CD14-positive monocyte (primary cell): ENCODE results near the gene MYZAP. TPM values are rescaled to one million over a fixed set of nuclear protein-coding genes. Genes with fewer than 3 reads are reported as not detected.

Source experiments
- DNase-seq, 3 donors: peaks; one replicate each; pipeline ENCODE4 v3.0.0-alpha.2; 2011 to 2022
- H2AFZ ChIP-seq: 2 replicates; pipeline ENCODE4 v1.6.0; 2012; ENCODE audit warnings: mild to moderate bottlenecking, low read depth, low read length, inconsistent platforms; ENCODE audit not compliant: insufficient read depth, poor library complexity, severe bottlenecking
- H3K27ac ChIP-seq, 2 donors: 1 replicate in 1 of 2; 2 replicates in 1 of 2; pipeline ENCODE4 v1.5.1; 2012 to 2013; ENCODE audit warnings: low read length in 2 of 2, control low read depth in 1 of 2, inconsistent platforms in 1 of 2, low read depth in 1 of 2, mild to moderate bottlenecking in 1 of 2
- H3K27me3 ChIP-seq, 2 donors: one replicate each; pipeline versions ENCODE4 v1.6.0 to v1.6.1; 2011 to 2013; ENCODE audit warnings: low read length in 2 of 2; ENCODE audit not compliant: control insufficient read depth in 2 of 2, insufficient read depth in 2 of 2
- H3K36me3 ChIP-seq, 2 donors: replicated peaks in 1 of 2; 1 replicate in 1 of 2; 2 replicates in 1 of 2; pipeline versions ENCODE4 v1.5.1 to v1.6.1; 2012 to 2013; ENCODE audit warnings: low read length in 2 of 2, control low read depth in 1 of 2, inconsistent platforms in 1 of 2, mild to moderate bottlenecking in 1 of 2; ENCODE audit not compliant: insufficient read depth in 2 of 2, control insufficient read depth in 1 of 2
- H3K4me1 ChIP-seq, 2 donors: 1 replicate in 1 of 2; 2 replicates in 1 of 2; pipeline versions ENCODE4 v1.5.1 to v1.6.1; 2012 to 2013; ENCODE audit warnings: low read length in 2 of 2, control low read depth in 1 of 2, inconsistent platforms in 1 of 2, mild to moderate bottlenecking in 1 of 2, moderate library complexity in 1 of 2; ENCODE audit not compliant: insufficient read depth in 2 of 2, control insufficient read depth in 1 of 2
- H3K4me2 ChIP-seq: replicated peaks from 2 replicates; pipeline ENCODE3; 2012; ENCODE audit warnings: low read length, moderate library complexity, mild to moderate bottlenecking; ENCODE audit not compliant: poor library complexity, severe bottlenecking; ENCODE audit errors: extremely low read depth
- H3K4me3 ChIP-seq, 3 experiments: fragments of 200-600 bp in 1 of 3; sonication (generic) in 1 of 3; replicated peaks in 1 of 3; 1 replicate in 2 of 3; 2 replicates in 1 of 3; pipeline ENCODE4 v1.5.1; 2011 to 2013; ENCODE audit warnings: low read length in 3 of 3, mild to moderate bottlenecking in 3 of 3, control low read depth in 2 of 3, low read depth in 2 of 3, inconsistent platforms in 1 of 3, moderate library complexity in 1 of 3
- H3K79me2 ChIP-seq: 2 replicates; pipeline ENCODE4 v1.6.0; 2012; ENCODE audit warnings: mild to moderate bottlenecking, control low read depth, inconsistent platforms, low read length, moderate library complexity; ENCODE audit not compliant: insufficient read depth
- H3K9ac ChIP-seq: 2 replicates; pipeline ENCODE4 v1.6.0; 2017; ENCODE audit warnings: low read length, mild to moderate bottlenecking; ENCODE audit not compliant: insufficient read depth, poor library complexity, severe bottlenecking
- H3K9me3 ChIP-seq, 2 donors: replicated peaks in 1 of 2; 1 replicate in 1 of 2; 2 replicates in 1 of 2; pipeline versions ENCODE4 v1.5.1 to v1.6.1; 2012 to 2013; ENCODE audit warnings: low read length in 2 of 2, control low read depth in 1 of 2; ENCODE audit not compliant: control insufficient read depth in 1 of 2, insufficient read depth in 1 of 2
- H4K20me1 ChIP-seq: 2 replicates; pipeline ENCODE4 v1.6.0; 2012; ENCODE audit warnings: mild to moderate bottlenecking, low read length, control low read depth, moderate library complexity; ENCODE audit not compliant: insufficient read depth
- H3K27ac Mint-ChIP-seq, 7 donors: one replicate each; pipeline ENCODE4 v1.8.0; 2020; ENCODE audit warnings: mild to moderate bottlenecking in 7 of 7, mixed read lengths in 7 of 7, moderate library complexity in 6 of 7, inconsistent platforms in 2 of 7
- H3K27me3 Mint-ChIP-seq, 3 donors: one replicate each; pipeline ENCODE4 v1.8.0; 2021 to 2022; ENCODE audit warnings: low read depth in 3 of 3, mild to moderate bottlenecking in 3 of 3, mixed read lengths in 3 of 3, moderate library complexity in 3 of 3, inconsistent platforms in 1 of 3
- H3K36me3 Mint-ChIP-seq, 2 donors: one replicate each; pipeline ENCODE4 v1.8.0; 2020; ENCODE audit warnings: mixed read lengths in 2 of 2, inconsistent platforms in 1 of 2, mild to moderate bottlenecking in 1 of 2
- H3K4me1 Mint-ChIP-seq: one replicate; pipeline ENCODE4 v1.8.0; 2020; ENCODE audit warnings: mild to moderate bottlenecking, mixed read lengths
- H3K4me3 Mint-ChIP-seq, 2 donors: one replicate each; pipeline ENCODE4 v1.8.0; 2020; ENCODE audit warnings: mild to moderate bottlenecking in 2 of 2, mixed read lengths in 2 of 2, moderate library complexity in 1 of 2
- H3K9me3 Mint-ChIP-seq, 7 donors: one replicate each; pipeline ENCODE4 v1.8.0; 2020 to 2022; ENCODE audit warnings: mixed read lengths in 7 of 7, mild to moderate bottlenecking in 6 of 7, moderate library complexity in 6 of 7, inconsistent platforms in 2 of 7
- WGBS: methylation state at CpG from one replicate; pipeline ENCODE4 v1.1.5; 2013; ENCODE audit warnings: missing lambda C conversion rate; ENCODE audit not compliant: insufficient coverage; 5-methylcytosine and 5-hydroxymethylcytosine counted together
- intact Hi-C, 2 donors: fragments of 100-400 bp; cut with micrococcal nuclease; formaldehyde crosslinking; loops; one replicate each; pipeline versions ENCODE4 v1.15.0 to v1.15.1; 2023
- polyA plus RNA-seq, 3 donors: library from polyadenylated mRNA; depleted of rRNA in 1 of 3; unstranded in 2 of 3; stranded (reverse) in 1 of 3; fragments of 300-500 nt in 2 of 3; fragments of >200 nt in 1 of 3; fragmentation: Illumina TruSeq in 2 of 3; gene quantifications; 1 replicate in 2 of 3; 2 replicates in 1 of 3; pipeline ENCODE4 v1.2.3, GENCODE V29; 2012 to 2021
- TF ChIP-seq, protein P1 (sequence below): fragments of 200-600 bp; IDR thresholded peaks from one replicate; pipeline ENCODE4 v1.8.0; 2022; ENCODE audit warnings: antibody characterized with exemption, mild to moderate bottlenecking

Gene MYZAP
- polyA plus RNA-seq, 3 donors, result 0.12 to 0.13 TPM; not detected in 1

GRCh38 chr15:57592426-57592825, 722 bp downstream of the MYZAP start:
- Mint-ChIP-seq H3K36me3 (peaks cover 0 to 6% of the 10 kb centered on the region in 2 donors), H3K4me1 (peaks cover 34% of the 10 kb centered on the region), H3K27ac (no peak overlapping the region), H3K27me3 (peaks cover 25 to 33% (median 30%) of the 10 kb centered on the region in 3 donors), H3K9me3 (peaks cover 0 to 10% (median 0%) of the 10 kb centered on the region in 7 donors), H3K4me3 (peak overlapping the region; percentile 57 to 73)
- Histone ChIP-seq H3K4me1 (peaks cover 6 to 14% of the 10 kb centered on the region in 2 donors), H3K9me3 (no peaks in the 10 kb centered on the region), H3K27ac (no peak overlapping the region), H3K27me3 (peaks cover 16 to 22% of the 10 kb centered on the region in 2 donors), H3K79me2 (no peaks in the 10 kb centered on the region), H4K20me1 (no peaks in the 10 kb centered on the region), H2AFZ (peak overlapping the region; percentile 28), H3K9ac (no peak overlapping the region), H3K36me3 (no peaks in the 10 kb centered on the region), H3K4me2 (peak overlapping the region; percentile 66), H3K4me3 (peak overlapping the region in 1 of 3 experiments; percentile 60)
- 100% methylated on average over 1 of the region's 5 CpGs for WGBS
- TF ChIP-seq, protein P1, sequence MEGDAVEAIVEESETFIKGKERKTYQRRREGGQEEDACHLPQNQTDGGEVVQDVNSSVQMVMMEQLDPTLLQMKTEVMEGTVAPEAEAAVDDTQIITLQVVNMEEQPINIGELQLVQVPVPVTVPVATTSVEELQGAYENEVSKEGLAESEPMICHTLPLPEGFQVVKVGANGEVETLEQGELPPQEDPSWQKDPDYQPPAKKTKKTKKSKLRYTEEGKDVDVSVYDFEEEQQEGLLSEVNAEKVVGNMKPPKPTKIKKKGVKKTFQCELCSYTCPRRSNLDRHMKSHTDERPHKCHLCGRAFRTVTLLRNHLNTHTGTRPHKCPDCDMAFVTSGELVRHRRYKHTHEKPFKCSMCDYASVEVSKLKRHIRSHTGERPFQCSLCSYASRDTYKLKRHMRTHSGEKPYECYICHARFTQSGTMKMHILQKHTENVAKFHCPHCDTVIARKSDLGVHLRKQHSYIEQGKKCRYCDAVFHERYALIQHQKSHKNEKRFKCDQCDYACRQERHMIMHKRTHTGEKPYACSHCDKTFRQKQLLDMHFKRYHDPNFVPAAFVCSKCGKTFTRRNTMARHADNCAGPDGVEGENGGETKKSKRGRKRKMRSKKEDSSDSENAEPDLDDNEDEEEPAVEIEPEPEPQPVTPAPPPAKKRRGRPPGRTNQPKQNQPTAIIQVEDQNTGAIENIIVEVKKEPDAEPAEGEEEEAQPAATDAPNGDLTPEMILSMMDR, result no peak
- intact Hi-C loops, result no loop called here
- DNase-seq, result no peak

GRCh38 chr15:57592836-57593420, 1.2 kb downstream of the MYZAP start:
- no peaks in the 10 kb centered on the region for H3K79me2 ChIP-seq
- WGBS, result 82% methylated on average over 3 of the region's 5 CpGs
- Mint-ChIP-seq H3K27ac (no peak overlapping the region), H3K4me3 (peak overlapping the region in 1 of 2 donors; percentile 73), H3K27me3 (peaks cover 25 to 30% (median 29%) of the 10 kb centered on the region in 3 donors), H3K4me1 (peaks cover 29% of the 10 kb centered on the region), H3K9me3 (peaks cover 0 to 10% (median 0%) of the 10 kb centered on the region in 7 donors), H3K36me3 (peaks cover 0 to 6% of the 10 kb centered on the region in 2 donors)
- H3K4me3 ChIP-seq, result no peak overlapping the region
- TF ChIP-seq, protein P1, result no peak
- H3K9me3 ChIP-seq, result no peaks in the 10 kb centered on the region
- H3K36me3 ChIP-seq, result no peaks in the 10 kb centered on the region
- H3K4me1 ChIP-seq, result peaks cover 6 to 11% of the 10 kb centered on the region in 2 donors
- H3K27me3 ChIP-seq, result peaks cover 16 to 22% of the 10 kb centered on the region in 2 donors
- DNase-seq, result no peak
- intact Hi-C loops, result no loop called here
- H3K27ac ChIP-seq, result no peak overlapping the region
- no peaks in the 10 kb centered on the region for H4K20me1 ChIP-seq
- H3K4me2 ChIP-seq, result no peak overlapping the region
- H3K9ac ChIP-seq, result no peak overlapping the region
- H2AFZ ChIP-seq, result no peak overlapping the region
